ENCODE measurements around the gene CDK19. TPM values are rescaled to one million over a fixed set of nuclear protein-coding genes. Genes with fewer than 3 reads are reported as not detected.

CDK19 gene
- total and polyA plus RNA-seq, 2 of the 4 experiments (the other 2 are of a cell fraction): 6.0 to 6.8 TPM

GRCh38 chr6:110699780-110700179, 115.5 kb downstream of the CDK19 start:
- H3K23ac ChIP-seq (ENCODE audit: low read depth, low read length): no peak overlapping the region
- ATAC-seq (ENCODE audit: low read depth) (no peak), DNase-seq (no peak)
- BruUV-seq (replicated peaks): no TSS peak
- no peak overlapping the region for H2AK5ac ChIP-seq (ENCODE audit: low read depth, low read length)
- no peak for TF ChIP-seq ELK1 (IDR thresholded peaks at IDR 0.05; ENCODE audit: borderline replicate concordance, low read depth, low read length)
- TF ChIP-seq NFE2L2 (IDR thresholded peaks at IDR 0.05; ENCODE audit: low read depth, low read length): no peak
- TF ChIP-seq MXI1 (IDR thresholded peaks at IDR 0.05; ENCODE audit: borderline replicate concordance, low read depth, low read length): no peak
- TF ChIP-seq USF2 (IDR thresholded peaks at IDR 0.05; ENCODE audit: low read depth, low read length): no peak
- TF ChIP-seq SMC3 (IDR thresholded peaks at IDR 0.05; ENCODE audit: low read depth, low read length): no peak
- TF ChIP-seq RAD21 (IDR thresholded peaks at IDR 0.05; ENCODE audit: low read length): no peak
- TF ChIP-seq RFX5 (IDR thresholded peaks at IDR 0.05; ENCODE audit: low read depth, low read length): no peak
- no peak for TF ChIP-seq CTCF (conservative IDR thresholded peaks at IDR 0.05; ENCODE audit: low read depth, low read length)
- no peak for TF ChIP-seq RCOR1 (IDR thresholded peaks at IDR 0.05; ENCODE audit: insufficient replicate concordance, low read length)
- H2BK15ac ChIP-seq (ENCODE audit: low read depth, low read length): no peak overlapping the region
- ChIA-PET POLR2A (ENCODE audit: unreplicated experiment) (no interaction called here), CTCF (no interaction called here)
- no peaks in the 10 kb centered on the region for H3K27me3 ChIP-seq (ENCODE audit: control insufficient read depth, insufficient read depth, low read length)
- no peaks in the 10 kb centered on the region; the same call in 1 of the 2 replicates for H3K9me1 ChIP-seq (ENCODE audit: insufficient read depth, low read length)
- no peak overlapping the region for H2AFZ ChIP-seq (replicated peaks; ENCODE audit: low read length, poor library complexity)
- 0 out of 2 replicates have a peak, but pooled peaks cover 4% of the 10 kb centered on the region for H3K4me1 ChIP-seq (ENCODE audit: control insufficient read depth, insufficient read depth, low read length)
- H3K14ac ChIP-seq (replicated peaks; ENCODE audit: low read depth, low read length): no peak overlapping the region
- intact Hi-C loops (cut with micrococcal nuclease) (loop anchor here (5.0 kb wide), 1 partner anchor 178 kb away; no protein-coding TSS in a partner anchor), dilution Hi-C loops (cut with HindIII; ENCODE audit: low sequenced_read_pairs, unreplicated experiment) (no loop called here), in situ Hi-C loops (cut with MboI; ENCODE audit: low sequenced_read_pairs) (no loop called here)
- no peak overlapping the region for H3K18ac ChIP-seq (ENCODE audit: low read depth, low read length)
- H3K4me2 ChIP-seq (ENCODE audit: low read depth, low read length): no peak overlapping the region
- 80% methylated on average over 1 of the region's 3 CpGs; no CpG with 5 or more reads in 1 of the 2 experiments for WGBS, 2 experiments (ENCODE audit: extremely low coverage in 2 of 2, insufficient read length in 1 of 2)
- H2BK20ac ChIP-seq (ENCODE audit: low read depth, low read length): no peak overlapping the region
- H2BK120ac ChIP-seq (ENCODE audit: low read depth, low read length): no peak overlapping the region
- no peaks in the 10 kb centered on the region for H3K36me3 ChIP-seq (ENCODE audit: control insufficient read depth, insufficient read depth, low read length)
- no peak overlapping the region for H3K4ac ChIP-seq (ENCODE audit: low read depth, low read length)
- H3K27ac ChIP-seq (ENCODE audit: insufficient read depth, low read length): no peak overlapping the region
- H2BK5ac ChIP-seq (ENCODE audit: low read depth, low read length, poor library complexity, severe bottlenecking): no peak overlapping the region
- H3K4me3 ChIP-seq (ENCODE audit: insufficient read depth, low read depth, low read length): no peak overlapping the region
- H3K9me3 ChIP-seq (ENCODE audit: control insufficient read depth, insufficient read depth, low read length): no peaks in the 10 kb centered on the region
- 0 out of 2 replicates have a peak, but pooled peaks cover 3% of the 10 kb centered on the region for H4K20me1 ChIP-seq (ENCODE audit: insufficient read depth, low read length)
- no peak overlapping the region for H3K56ac ChIP-seq (ENCODE audit: extremely low read depth, insufficient read depth, low read length)
- no peak overlapping the region for H4K5ac ChIP-seq (ENCODE audit: low read depth, low read length)
- no peak overlapping the region for H4K8ac ChIP-seq (ENCODE audit: low read depth in 2 of 2, low read length in 2 of 2)
- H3K79me1 ChIP-seq (ENCODE audit: low read depth in 1 of 2, low read length in 2 of 2): peaks cover 0 to 3% of the 10 kb centered on the region in 2 experiments; a peak in 2 of 4 replicates
- no peak overlapping the region for H3K9ac ChIP-seq (ENCODE audit: low read depth, low read length)
- no peak overlapping the region for H4K91ac ChIP-seq (ENCODE audit: insufficient read depth, low read depth, low read length)
- no peak overlapping the region for H2AK9ac ChIP-seq (replicated peaks; ENCODE audit: low read depth, low read length, poor library complexity)

Measured in IMR-90 (cell line).